NCI-H2171 treated with DMSO at 0.1 percent for 48 hours (cell line): ENCODE data around the gene PCNX2.
A peak's percentile ranks its signal among the peaks of the same experiment; 100 is the strongest.
"Not testable (repeated sequence)": the region's sequence is repeated elsewhere in the genome, so short reads cannot be mapped to it uniquely, and the experiment has no call there.

Experiments
- DNase-seq: peaks from one replicate; lab custom pipeline; 2025; lab: John Stamatoyannopoulos, UW

Gene PCNX2

DNA sequence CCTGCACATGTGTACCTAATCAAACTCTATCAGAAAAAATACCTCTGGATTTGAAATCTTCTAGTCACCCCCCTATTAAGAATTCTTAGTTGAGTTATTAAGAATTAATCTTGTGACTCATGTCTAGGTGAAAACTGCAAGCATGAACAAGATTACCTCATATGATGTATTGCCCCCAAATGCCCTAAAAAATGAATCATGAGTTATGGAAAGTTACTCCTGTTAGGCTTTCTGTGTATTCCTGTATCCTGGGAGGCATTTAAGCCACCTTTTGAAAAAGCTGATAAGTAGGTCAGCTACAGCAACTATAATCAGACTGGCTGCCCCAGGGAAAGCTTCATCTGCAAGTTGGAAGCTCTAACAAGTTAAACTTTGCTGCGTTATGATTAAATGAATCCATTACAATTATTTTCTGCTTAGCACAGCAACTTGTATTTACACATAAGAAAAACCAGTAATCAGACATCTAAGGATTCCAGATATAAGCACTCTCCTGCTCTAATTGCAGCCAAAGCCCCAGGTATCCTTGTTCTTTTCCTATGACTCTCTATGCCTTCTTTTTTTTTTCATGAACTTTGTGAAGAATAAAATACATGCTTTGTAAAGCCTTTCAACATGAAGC lies 197.5 kb downstream of the PCNX2 start:
- no peak for DNase-seq

DNA sequence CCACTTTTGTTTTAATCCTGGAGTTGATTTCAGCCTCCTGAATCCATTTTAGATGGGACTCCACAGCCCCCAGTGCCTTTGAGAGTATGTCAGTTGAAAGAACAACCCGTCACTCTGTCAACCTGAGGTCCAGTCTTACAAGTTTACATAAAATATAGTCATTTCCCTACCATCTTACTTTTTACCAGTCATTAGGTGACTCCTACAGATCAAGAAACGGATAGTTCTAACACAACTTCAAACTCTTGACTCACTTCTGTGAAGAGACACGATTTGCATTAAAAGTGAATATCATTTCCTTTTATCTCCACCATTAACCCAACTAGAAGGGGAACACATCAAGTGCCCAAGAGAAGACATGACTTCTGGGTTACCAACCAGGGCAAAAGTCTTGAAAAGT lies 198.0 kb downstream of the PCNX2 start:
- DNase-seq, result no peak

DNA sequence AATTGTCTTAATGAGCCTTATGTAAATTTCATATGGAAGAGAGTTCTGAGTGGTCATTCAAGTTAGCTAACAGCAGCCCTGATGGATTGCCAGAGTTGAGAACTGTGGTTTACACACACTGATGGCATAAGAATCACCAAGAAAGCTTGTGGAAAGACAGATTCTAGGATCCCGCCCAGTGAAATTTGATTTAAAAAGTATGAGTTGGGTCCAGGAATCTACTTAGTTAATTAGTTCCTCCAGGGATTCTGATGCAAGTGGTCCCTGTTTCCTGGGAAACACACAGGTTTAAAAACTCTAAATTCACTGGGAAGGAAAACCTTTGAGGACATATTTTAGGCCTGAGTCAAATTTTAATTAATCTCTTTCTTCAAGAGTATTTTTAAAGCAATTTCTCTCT lies 200.8 kb downstream of the PCNX2 start:
- DNase-seq, result no peak

DNA sequence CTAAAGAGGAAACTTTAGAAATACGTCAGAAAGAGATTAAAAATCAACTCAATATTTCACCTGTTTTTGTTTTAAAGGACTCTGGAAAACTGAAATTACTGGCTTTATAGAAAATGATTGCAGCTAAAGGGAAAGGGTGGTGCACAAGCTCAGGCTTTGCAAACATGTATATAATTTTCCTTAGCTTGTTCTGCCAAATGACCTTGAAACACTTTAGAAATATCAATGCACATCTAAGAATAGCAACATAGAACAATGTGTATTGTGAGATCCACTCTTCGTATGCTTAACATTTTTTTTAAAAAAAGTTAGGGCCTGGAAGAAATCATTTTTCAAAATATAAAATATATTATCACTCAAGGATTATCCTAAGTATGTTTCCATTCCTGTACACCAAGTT lies 201.3 kb downstream of the PCNX2 start:
- no peak for DNase-seq

- DNase-seq, result no peak
Observed at GRCh38 chr1:233090746-233091494, 204.6 kb downstream of the PCNX2 start.

DNA sequence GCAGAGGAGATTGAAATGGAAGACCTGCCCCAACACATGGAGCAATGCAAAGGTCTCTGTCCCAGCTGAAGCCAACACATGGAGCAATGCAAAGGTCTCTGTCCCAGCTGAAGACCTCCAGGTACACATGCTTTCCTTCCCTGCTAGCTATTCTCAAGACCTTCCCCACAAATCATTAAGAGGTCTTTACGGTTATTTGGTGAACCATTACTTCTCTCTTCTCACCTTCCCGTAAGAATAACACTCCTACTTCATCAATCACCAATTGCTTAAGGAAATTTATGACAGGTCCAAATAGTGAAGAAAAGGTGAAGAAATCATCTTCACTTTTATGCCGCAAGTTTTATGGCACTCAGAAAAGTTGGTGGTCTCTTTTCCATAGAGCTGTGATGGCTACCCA lies 206.3 kb downstream of the PCNX2 start:
- no peak for DNase-seq

- no peak for DNase-seq
Observed at GRCh38 chr1:233088613-233089012, 206.9 kb downstream of the PCNX2 start.

- no peak for DNase-seq
Observed at GRCh38 chr1:233086961-233087881, 208.3 kb downstream of the PCNX2 start.

GRCh38 chr1:233085566-233085965 lies 210.0 kb downstream of the PCNX2 start:
- DNase-seq, result no peak

DNA sequence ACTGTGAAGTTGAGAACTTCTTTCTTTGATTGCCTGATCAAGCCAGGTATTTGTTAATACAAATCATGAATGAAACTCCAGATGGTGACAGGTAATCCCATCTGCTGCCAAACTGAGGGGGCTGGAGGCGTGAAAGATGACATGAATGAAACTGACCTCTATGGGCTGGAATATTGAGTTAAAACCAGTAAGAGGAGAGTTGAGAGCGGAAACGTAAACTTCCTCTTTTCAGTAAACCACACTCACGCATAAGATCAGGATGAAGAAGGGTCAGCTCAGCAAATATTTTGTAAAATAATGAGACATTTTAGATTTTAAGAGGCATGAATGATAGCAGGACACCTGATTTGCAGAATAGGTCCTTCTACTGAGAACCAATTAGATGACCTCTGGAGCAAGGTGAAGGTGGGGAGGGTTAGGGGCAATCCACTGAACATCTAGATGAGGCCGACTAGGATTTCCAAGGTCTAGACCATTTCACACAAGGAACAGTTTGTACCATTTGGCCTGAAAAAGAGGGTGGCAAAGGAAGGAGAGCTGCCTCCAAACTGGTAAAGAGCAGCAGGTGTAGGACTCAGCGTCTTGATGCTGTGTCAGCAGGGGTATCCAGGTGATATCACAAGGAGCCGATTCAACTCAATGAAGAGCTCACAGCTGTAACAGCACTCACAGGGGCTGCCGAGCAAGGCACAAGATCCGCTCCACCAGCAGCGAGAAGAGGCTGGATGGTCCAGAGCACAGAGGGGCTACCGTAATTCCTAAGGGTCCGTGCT lies 212.6 kb downstream of the PCNX2 start:
- peak; percentile 11 for DNase-seq

DNA sequence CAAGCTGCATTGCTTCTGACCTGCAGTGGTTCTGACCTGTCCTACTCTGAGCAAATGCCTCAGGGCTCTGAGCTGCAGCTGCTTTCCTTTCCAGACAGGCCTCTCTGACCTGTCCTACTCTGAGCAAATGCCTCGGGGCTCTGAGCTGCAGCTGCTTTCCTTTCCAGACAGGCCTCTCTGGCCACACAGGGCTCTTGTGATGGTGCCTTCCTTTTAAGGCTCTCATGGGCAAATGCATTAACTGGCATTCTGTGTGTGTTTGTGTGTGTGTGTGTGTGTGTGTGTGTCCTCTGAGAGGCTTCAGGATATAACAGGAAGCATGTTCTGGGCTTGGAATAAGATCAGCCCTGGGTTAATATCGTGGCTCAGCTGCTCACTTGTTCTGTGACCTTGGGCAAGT lies 213.8 kb downstream of the PCNX2 start:
- DNase-seq, result no peak

DNA sequence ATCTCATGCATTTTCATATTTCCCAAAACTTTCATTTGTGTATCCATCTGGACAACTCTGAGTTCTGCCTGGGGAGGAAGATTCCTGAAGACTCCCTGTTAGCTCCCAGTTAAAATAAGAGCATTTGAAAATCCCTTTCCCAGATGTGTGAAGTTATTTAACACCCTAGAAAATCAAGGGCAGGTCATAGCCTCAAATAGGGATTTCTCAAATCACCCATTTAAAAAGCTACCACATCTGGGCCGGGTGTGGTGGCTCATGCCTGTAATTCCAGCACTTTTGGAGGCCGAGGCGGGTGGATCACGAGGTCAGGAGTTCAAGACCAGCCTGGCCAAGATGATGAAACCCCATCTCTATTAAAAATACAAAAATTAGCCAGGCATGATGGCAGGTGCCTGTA lies 214.7 kb downstream of the PCNX2 start:
- DNase-seq, result not testable (repeated sequence)

GRCh38 chr1:233080286-233080685 lies 215.2 kb downstream of the PCNX2 start:
- no peak for DNase-seq

- DNase-seq, result no peak
Observed at GRCh38 chr1:233079574-233079973, 216.0 kb downstream of the PCNX2 start.

DNA sequence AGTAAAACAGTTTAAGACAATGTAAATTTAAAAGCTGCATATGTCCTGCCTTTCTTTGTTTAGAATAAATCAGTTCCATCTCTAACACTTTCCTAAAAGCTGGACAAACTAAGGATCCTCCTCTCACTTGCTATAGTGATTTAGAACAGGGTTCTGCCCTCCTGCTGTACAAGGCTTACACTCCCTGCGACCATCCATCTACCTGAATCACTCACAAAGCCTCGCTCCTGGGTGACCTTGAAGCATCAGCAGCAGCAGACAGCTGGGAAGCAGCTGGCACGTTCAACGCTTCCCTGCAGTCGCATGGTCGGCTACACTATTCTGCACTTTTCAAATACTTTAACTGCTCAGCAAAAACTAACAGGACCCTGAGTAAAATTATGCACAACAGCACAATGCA lies 217.1 kb downstream of the PCNX2 start:
- DNase-seq, result no peak

DNA sequence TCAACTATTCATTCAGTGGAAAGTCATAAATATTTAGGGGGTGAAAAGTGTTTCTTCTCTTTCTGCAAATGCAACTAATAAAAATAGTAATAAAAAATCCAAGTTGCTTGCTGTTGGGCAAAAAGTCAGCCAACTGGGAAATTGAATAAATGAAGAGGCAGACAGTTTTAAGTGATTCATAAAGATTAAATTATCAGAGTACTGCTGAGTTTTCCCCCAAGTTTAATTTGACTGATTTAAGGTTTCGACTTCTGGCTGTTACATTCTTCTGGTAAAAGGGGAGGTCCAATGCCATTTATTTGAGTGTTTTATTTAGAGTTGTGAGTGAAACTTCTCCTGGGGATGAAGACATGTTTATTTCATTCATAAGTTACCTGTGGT lies 219.6 kb downstream of the PCNX2 start:
- DNase-seq, result no peak

DNA sequence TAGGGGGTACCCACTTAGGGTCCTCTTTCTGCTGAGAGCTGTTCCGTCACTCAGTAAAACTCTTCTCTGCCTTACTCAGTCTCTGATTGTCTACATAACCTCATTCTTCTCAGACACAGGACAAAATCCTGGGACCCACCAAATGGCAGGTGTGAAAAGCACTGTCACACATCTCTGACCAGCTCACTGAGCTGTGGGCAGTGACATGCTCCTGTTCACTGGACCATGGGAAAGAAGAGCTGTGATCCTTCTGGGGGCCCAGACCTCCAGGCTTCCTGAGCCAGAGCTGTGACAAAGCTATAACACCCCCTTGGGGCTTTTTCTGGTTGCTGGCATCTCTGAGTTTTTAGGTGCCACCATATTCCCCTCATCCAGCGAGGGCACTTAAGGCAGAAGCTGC lies 229.4 kb downstream of the PCNX2 start:
- DNase-seq, result no peak

- DNase-seq, result no peak
Observed at GRCh38 chr1:233065685-233066084, 229.8 kb downstream of the PCNX2 start.

GRCh38 chr1:233064988-233065387 lies 230.5 kb downstream of the PCNX2 start:
- DNase-seq, result no peak

DNA sequence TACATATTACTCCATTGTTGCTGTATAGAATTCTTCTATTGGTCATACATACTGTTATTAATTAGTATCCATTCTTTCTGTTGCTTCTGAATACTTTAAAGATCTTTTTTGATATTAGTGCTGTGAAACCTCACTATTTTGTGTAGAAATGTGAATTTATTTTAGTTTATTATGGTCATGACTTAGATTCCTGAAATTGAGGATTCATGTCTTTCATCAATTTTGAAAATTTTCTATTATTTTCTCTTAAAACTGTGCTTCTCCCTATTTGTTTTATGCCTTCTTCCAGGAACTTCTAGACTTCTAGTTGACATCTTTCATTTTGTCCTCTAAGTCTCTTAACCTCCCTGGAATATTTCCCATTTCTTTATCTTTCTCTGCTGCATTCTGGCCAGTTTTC lies 232.1 kb downstream of the PCNX2 start:
- no peak for DNase-seq

DNA sequence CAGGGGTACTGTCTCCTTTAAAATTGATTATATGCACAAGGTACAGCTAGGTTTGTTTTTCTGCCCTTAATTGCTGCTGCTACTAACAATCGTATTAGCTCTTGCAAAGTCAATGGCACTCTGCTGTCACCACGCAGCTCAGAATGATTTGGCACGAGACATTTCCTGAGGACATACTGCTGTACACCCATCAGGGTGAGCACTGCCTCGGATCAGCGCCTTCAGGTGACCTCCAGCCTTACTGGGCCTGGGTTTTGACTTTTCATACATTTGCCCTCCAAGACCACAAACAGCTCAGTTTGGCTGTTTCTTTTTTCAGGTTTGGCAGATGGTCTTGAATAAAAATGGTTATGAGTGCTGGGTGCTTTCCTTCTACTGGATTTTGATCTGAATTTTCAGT lies 234.3 kb downstream of the PCNX2 start:
- DNase-seq, result no peak

GRCh38 chr1:233060461-233060994 lies 235.0 kb downstream of the PCNX2 start:
- DNase-seq, result no peak
